ENCODE data around the gene LYPD6B.

The LYPD6B gene

GRCh38 chr2:149200109-149200520, 161.6 kb downstream of the LYPD6B start:
- Histone ChIP-seq H3K9me3 (ENCODE audit: control insufficient read depth, low read length) (no peaks in the 10 kb centered on the region), H3K36me3 (ENCODE audit: control insufficient read depth, insufficient read depth, low read length) (no peaks in the 10 kb centered on the region), H3K27ac (ENCODE audit: insufficient read depth, low read length, poor library complexity, severe bottlenecking) (no peak overlapping the region), H3K27me3 (replicated peaks; ENCODE audit: control insufficient read depth, insufficient read depth, low read length, poor library complexity, severe bottlenecking) (no peaks in the 10 kb centered on the region), H3K4me1 (ENCODE audit: control insufficient read depth, insufficient read depth, low read length, poor library complexity, severe bottlenecking) (no peaks in the 10 kb centered on the region), H3K4me3 (ENCODE audit: insufficient read depth, low read depth, low read length, poor library complexity, severe bottlenecking) (no peak overlapping the region)
- DNase-seq = no peak

- no peak for DNase-seq
- Histone ChIP-seq H3K27ac (ENCODE audit: insufficient read depth, low read length, poor library complexity, severe bottlenecking) (no peak overlapping the region), H3K36me3 (ENCODE audit: control insufficient read depth, insufficient read depth, low read length) (no peaks in the 10 kb centered on the region), H3K4me1 (ENCODE audit: control insufficient read depth, insufficient read depth, low read length, poor library complexity, severe bottlenecking) (no peaks in the 10 kb centered on the region), H3K9me3 (ENCODE audit: control insufficient read depth, low read length) (no peaks in the 10 kb centered on the region), H3K4me3 (ENCODE audit: insufficient read depth, low read depth, low read length, poor library complexity, severe bottlenecking) (no peak overlapping the region), H3K27me3 (replicated peaks; ENCODE audit: control insufficient read depth, insufficient read depth, low read length, poor library complexity, severe bottlenecking) (no peaks in the 10 kb centered on the region)
These were observed 166.2 kb downstream of the LYPD6B start for GRCh38 chr2:149204686-149205085.

GRCh38 chr2:149205143-149205542, 166.6 kb downstream of the LYPD6B start:
- no peaks in the 10 kb centered on the region for H3K4me1 ChIP-seq (ENCODE audit: control insufficient read depth, insufficient read depth, low read length, poor library complexity, severe bottlenecking)
- H3K27me3 ChIP-seq (replicated peaks; ENCODE audit: control insufficient read depth, insufficient read depth, low read length, poor library complexity, severe bottlenecking) = no peaks in the 10 kb centered on the region
- H3K4me3 ChIP-seq (ENCODE audit: insufficient read depth, low read depth, low read length, poor library complexity, severe bottlenecking) = no peak overlapping the region
- no peak for DNase-seq
- no peak overlapping the region for H3K27ac ChIP-seq (ENCODE audit: insufficient read depth, low read length, poor library complexity, severe bottlenecking)
- H3K36me3 ChIP-seq (ENCODE audit: control insufficient read depth, insufficient read depth, low read length) = no peaks in the 10 kb centered on the region
- H3K9me3 ChIP-seq (ENCODE audit: control insufficient read depth, low read length) = no peaks in the 10 kb centered on the region

GRCh38 chr2:149213764-149214493, 175.4 kb downstream of the LYPD6B start:
- Histone ChIP-seq H3K36me3 (ENCODE audit: control insufficient read depth, insufficient read depth, low read length) (no peaks in the 10 kb centered on the region), H3K27me3 (replicated peaks; ENCODE audit: control insufficient read depth, insufficient read depth, low read length, poor library complexity, severe bottlenecking) (no peaks in the 10 kb centered on the region), H3K27ac (ENCODE audit: insufficient read depth, low read length, poor library complexity, severe bottlenecking) (no peak overlapping the region), H3K4me3 (ENCODE audit: insufficient read depth, low read depth, low read length, poor library complexity, severe bottlenecking) (no peak overlapping the region), H3K9me3 (ENCODE audit: control insufficient read depth, low read length) (no peaks in the 10 kb centered on the region), H3K4me1 (ENCODE audit: control insufficient read depth, insufficient read depth, low read length, poor library complexity, severe bottlenecking) (no peaks in the 10 kb centered on the region)
- no peak for DNase-seq

- DNase-seq = no peak
- Histone ChIP-seq H3K27me3 (replicated peaks; ENCODE audit: control insufficient read depth, insufficient read depth, low read length, poor library complexity, severe bottlenecking) (no peaks in the 10 kb centered on the region), H3K9me3 (ENCODE audit: control insufficient read depth, low read length) (no peaks in the 10 kb centered on the region), H3K4me3 (ENCODE audit: insufficient read depth, low read depth, low read length, poor library complexity, severe bottlenecking) (no peak overlapping the region), H3K4me1 (ENCODE audit: control insufficient read depth, insufficient read depth, low read length, poor library complexity, severe bottlenecking) (no peaks in the 10 kb centered on the region), H3K36me3 (ENCODE audit: control insufficient read depth, insufficient read depth, low read length) (no peaks in the 10 kb centered on the region), H3K27ac (ENCODE audit: insufficient read depth, low read length, poor library complexity, severe bottlenecking) (no peak overlapping the region)
These were observed 180.0 kb downstream of the LYPD6B start for GRCh38 chr2:149218497-149218896.

GRCh38 chr2:149219856-149220255, 181.4 kb downstream of the LYPD6B start:
- Histone ChIP-seq H3K27ac (ENCODE audit: insufficient read depth, low read length, poor library complexity, severe bottlenecking) (no peak overlapping the region), H3K9me3 (ENCODE audit: control insufficient read depth, low read length) (no peaks in the 10 kb centered on the region), H3K36me3 (ENCODE audit: control insufficient read depth, insufficient read depth, low read length) (no peaks in the 10 kb centered on the region), H3K4me1 (ENCODE audit: control insufficient read depth, insufficient read depth, low read length, poor library complexity, severe bottlenecking) (no peaks in the 10 kb centered on the region), H3K27me3 (replicated peaks; ENCODE audit: control insufficient read depth, insufficient read depth, low read length, poor library complexity, severe bottlenecking) (no peaks in the 10 kb centered on the region), H3K4me3 (ENCODE audit: insufficient read depth, low read depth, low read length, poor library complexity, severe bottlenecking) (no peak overlapping the region)
- DNase-seq = no peak

- Histone ChIP-seq H3K4me1 (ENCODE audit: control insufficient read depth, insufficient read depth, low read length, poor library complexity, severe bottlenecking) (no peaks in the 10 kb centered on the region), H3K9me3 (ENCODE audit: control insufficient read depth, low read length) (no peaks in the 10 kb centered on the region)
These were observed 182.5 kb downstream of the LYPD6B start for GRCh38 chr2:149221002-149221401.

GRCh38 chr2:149221898-149222297, 183.4 kb downstream of the LYPD6B start:
- H3K36me3 ChIP-seq (ENCODE audit: control insufficient read depth, insufficient read depth, low read length) = no peaks in the 10 kb centered on the region
- no peak overlapping the region for H3K27ac ChIP-seq (ENCODE audit: insufficient read depth, low read length, poor library complexity, severe bottlenecking)
- H3K27me3 ChIP-seq (replicated peaks; ENCODE audit: control insufficient read depth, insufficient read depth, low read length, poor library complexity, severe bottlenecking) = no peaks in the 10 kb centered on the region
- no peaks in the 10 kb centered on the region for H3K9me3 ChIP-seq (ENCODE audit: control insufficient read depth, low read length)
- no peak for DNase-seq
- no peak overlapping the region for H3K4me3 ChIP-seq (ENCODE audit: insufficient read depth, low read depth, low read length, poor library complexity, severe bottlenecking)
- H3K4me1 ChIP-seq (ENCODE audit: control insufficient read depth, insufficient read depth, low read length, poor library complexity, severe bottlenecking) = no peaks in the 10 kb centered on the region

More at GRCh38 chr2:149221002-149221401, 182.5 kb downstream of the LYPD6B start:
- H3K36me3 ChIP-seq (ENCODE audit: control insufficient read depth, insufficient read depth, low read length) = no peaks in the 10 kb centered on the region
- no peak overlapping the region for H3K27ac ChIP-seq (ENCODE audit: insufficient read depth, low read length, poor library complexity, severe bottlenecking)
- H3K27me3 ChIP-seq (replicated peaks; ENCODE audit: control insufficient read depth, insufficient read depth, low read length, poor library complexity, severe bottlenecking) = no peaks in the 10 kb centered on the region
- DNase-seq = no peak
- H3K4me3 ChIP-seq (ENCODE audit: insufficient read depth, low read depth, low read length, poor library complexity, severe bottlenecking) = no peak overlapping the region

- no peaks in the 10 kb centered on the region for H3K4me1 ChIP-seq (ENCODE audit: control insufficient read depth, insufficient read depth, low read length, poor library complexity, severe bottlenecking)
- no peak overlapping the region for H3K4me3 ChIP-seq (ENCODE audit: insufficient read depth, low read depth, low read length, poor library complexity, severe bottlenecking)
- H3K27ac ChIP-seq (ENCODE audit: insufficient read depth, low read length, poor library complexity, severe bottlenecking) = no peak overlapping the region
- no peaks in the 10 kb centered on the region for H3K36me3 ChIP-seq (ENCODE audit: control insufficient read depth, insufficient read depth, low read length)
- no peak for DNase-seq
- H3K9me3 ChIP-seq (ENCODE audit: control insufficient read depth, low read length) = no peaks in the 10 kb centered on the region
- no peaks in the 10 kb centered on the region for H3K27me3 ChIP-seq (replicated peaks; ENCODE audit: control insufficient read depth, insufficient read depth, low read length, poor library complexity, severe bottlenecking)
These were observed 185.1 kb downstream of the LYPD6B start for GRCh38 chr2:149223472-149224095.

- no peak for DNase-seq
- Histone ChIP-seq H3K36me3 (ENCODE audit: control insufficient read depth, insufficient read depth, low read length) (no peaks in the 10 kb centered on the region), H3K4me3 (ENCODE audit: insufficient read depth, low read depth, low read length, poor library complexity, severe bottlenecking) (no peak overlapping the region), H3K27me3 (replicated peaks; ENCODE audit: control insufficient read depth, insufficient read depth, low read length, poor library complexity, severe bottlenecking) (no peaks in the 10 kb centered on the region), H3K4me1 (ENCODE audit: control insufficient read depth, insufficient read depth, low read length, poor library complexity, severe bottlenecking) (no peaks in the 10 kb centered on the region), H3K27ac (ENCODE audit: insufficient read depth, low read length, poor library complexity, severe bottlenecking) (no peak overlapping the region), H3K9me3 (ENCODE audit: control insufficient read depth, low read length) (no peaks in the 10 kb centered on the region)
These were observed 186.0 kb downstream of the LYPD6B start for GRCh38 chr2:149224543-149224942.
